ENCODE data around the gene CNTN6.

DNA sequence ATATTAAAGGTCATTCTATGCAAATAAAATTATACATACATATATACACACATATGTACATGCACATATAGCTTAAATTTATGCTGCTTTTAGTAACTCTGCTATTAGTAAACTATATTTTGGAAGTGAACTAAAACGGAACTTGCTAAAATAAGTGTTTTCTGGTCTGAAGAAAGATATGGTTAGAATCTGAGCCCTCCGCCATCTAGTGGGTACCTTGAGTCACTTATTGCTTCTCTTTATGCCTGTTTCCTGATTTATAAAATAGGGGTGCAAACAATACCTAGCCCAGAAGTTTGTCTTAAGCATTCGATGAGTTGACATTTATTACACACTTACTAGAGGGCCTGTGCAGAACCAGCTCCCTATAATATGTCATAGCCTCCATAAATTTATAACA lies 255.7 kb downstream of the CNTN6 start:
- no peak for TF ChIP-seq POLR2A (IDR thresholded peaks at IDR 0.05)
- TF ChIP-seq CTCF (IDR thresholded peaks at IDR 0.05 in 8 of 11, conservative IDR thresholded peaks at IDR 0.05 in 3 of 11) = no peak
- no peak for TF ChIP-seq POLR2AphosphoS5 (IDR thresholded peaks at IDR 0.05)

Data from spleen (tissue), 7 donors.